ENCODE results near the gene TPSAB1. TPM values are rescaled to one million over a fixed set of nuclear protein-coding genes. Genes with fewer than 3 reads are reported as not detected.

The TPSAB1 gene
- total RNA-seq, 1 experiment from 2014 or later, result not detected

DNA sequence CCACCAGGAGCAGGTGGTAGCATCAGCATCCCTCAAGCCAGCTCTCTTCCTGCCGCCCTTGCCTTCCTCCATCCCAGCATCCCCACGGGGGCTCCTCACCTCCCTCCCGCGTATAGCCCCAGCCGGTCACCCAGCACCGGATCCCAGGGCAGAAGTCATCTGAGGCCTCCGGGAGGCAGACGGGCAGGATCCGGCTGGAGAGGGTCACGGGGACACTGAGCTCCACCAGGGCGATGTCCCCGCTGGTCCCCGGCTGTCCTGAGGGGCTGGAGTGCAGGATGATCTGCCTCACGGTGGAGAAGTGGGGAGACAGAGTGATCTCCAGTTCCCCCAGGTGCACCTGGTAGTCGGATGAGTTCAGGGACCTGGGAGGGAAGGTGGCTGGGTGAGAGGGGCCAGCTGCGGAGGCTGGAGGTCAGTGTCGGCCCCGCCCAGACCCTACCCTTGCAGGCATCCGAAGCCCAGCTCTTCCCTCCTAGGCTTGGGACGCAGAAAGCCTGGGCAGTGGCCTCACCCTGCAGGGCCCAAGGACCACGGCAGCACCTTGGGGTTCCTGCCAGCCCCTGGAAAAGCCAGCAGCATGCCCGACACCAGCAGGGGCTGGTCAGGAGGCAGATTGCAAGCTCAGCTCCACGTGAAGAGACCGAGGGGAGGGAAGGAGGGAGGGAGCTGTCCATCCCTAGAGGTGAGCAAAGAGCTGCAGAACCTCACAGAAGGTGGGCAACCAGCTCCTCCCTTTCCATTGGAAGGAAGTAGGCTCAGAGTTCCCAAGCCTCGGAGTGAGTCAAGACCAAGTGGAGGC lies 17.8 kb upstream of the TPSAB1 start:
- no peak overlapping the region for H3K4me3 Mint-ChIP-seq (ENCODE audit: unreplicated experiment)
- H3K27ac Mint-ChIP-seq (ENCODE audit: unreplicated experiment), result no peak overlapping the region
- H3K27me3 Mint-ChIP-seq (ENCODE audit: insufficient read depth, unreplicated experiment), result peaks cover 2% of the 10 kb centered on the region
- Histone ChIP-seq H3K4me1 (no peaks in the 10 kb centered on the region), H3K27me3 (replicated peaks; ENCODE audit: control insufficient read depth, insufficient read depth, low read length) (no peaks in the 10 kb centered on the region), H3K4me3 (ENCODE audit: low read depth, low read length) (no peak overlapping the region), H3K36me3 (ENCODE audit: control insufficient read depth, insufficient read depth, low read length) (no peaks in the 10 kb centered on the region), H3K9me3 (no peaks in the 10 kb centered on the region)
- no TSS peak for BruUV-seq (replicated peaks)
- DNase-seq, result no peak
- no peaks in the 10 kb centered on the region for H3K4me1 Mint-ChIP-seq (ENCODE audit: low read depth, unreplicated experiment)
- CTCF ChIA-PET, result no interaction called here
- TF ChIP-seq, protein P1, sequence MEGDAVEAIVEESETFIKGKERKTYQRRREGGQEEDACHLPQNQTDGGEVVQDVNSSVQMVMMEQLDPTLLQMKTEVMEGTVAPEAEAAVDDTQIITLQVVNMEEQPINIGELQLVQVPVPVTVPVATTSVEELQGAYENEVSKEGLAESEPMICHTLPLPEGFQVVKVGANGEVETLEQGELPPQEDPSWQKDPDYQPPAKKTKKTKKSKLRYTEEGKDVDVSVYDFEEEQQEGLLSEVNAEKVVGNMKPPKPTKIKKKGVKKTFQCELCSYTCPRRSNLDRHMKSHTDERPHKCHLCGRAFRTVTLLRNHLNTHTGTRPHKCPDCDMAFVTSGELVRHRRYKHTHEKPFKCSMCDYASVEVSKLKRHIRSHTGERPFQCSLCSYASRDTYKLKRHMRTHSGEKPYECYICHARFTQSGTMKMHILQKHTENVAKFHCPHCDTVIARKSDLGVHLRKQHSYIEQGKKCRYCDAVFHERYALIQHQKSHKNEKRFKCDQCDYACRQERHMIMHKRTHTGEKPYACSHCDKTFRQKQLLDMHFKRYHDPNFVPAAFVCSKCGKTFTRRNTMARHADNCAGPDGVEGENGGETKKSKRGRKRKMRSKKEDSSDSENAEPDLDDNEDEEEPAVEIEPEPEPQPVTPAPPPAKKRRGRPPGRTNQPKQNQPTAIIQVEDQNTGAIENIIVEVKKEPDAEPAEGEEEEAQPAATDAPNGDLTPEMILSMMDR (IDR thresholded peaks at IDR 0.05; ENCODE audit: insufficient read depth in 1 of 2, low read depth in 1 of 2, low read length in 1 of 2, severe bottlenecking in 1 of 2, unreplicated experiment in 1 of 2), result no peak
- POLR2A ChIA-PET, result no interaction called here
- H3K36me3 Mint-ChIP-seq (ENCODE audit: insufficient read depth, unreplicated experiment), result no peaks in the 10 kb centered on the region
- intact Hi-C loops (cut with micrococcal nuclease; ENCODE audit: unreplicated experiment), result no loop called here
- no peaks in the 10 kb centered on the region for H3K9me3 Mint-ChIP-seq (ENCODE audit: unreplicated experiment)

GRCh38 chr16:1223355-1224214 lies 16.9 kb upstream of the TPSAB1 start:
- Mint-ChIP-seq H3K4me1 (ENCODE audit: low read depth, unreplicated experiment) (no peaks in the 10 kb centered on the region), H3K36me3 (ENCODE audit: insufficient read depth, unreplicated experiment) (no peaks in the 10 kb centered on the region), H3K9me3 (ENCODE audit: unreplicated experiment) (no peaks in the 10 kb centered on the region), H3K4me3 (ENCODE audit: unreplicated experiment) (no peak overlapping the region), H3K27me3 (ENCODE audit: insufficient read depth, unreplicated experiment) (peaks cover 2% of the 10 kb centered on the region), H3K27ac (ENCODE audit: unreplicated experiment) (no peak overlapping the region)
- Histone ChIP-seq H3K36me3 (ENCODE audit: control insufficient read depth, insufficient read depth, low read length) (no peaks in the 10 kb centered on the region), H3K9me3 (no peaks in the 10 kb centered on the region), H3K27me3 (replicated peaks; ENCODE audit: control insufficient read depth, insufficient read depth, low read length) (no peaks in the 10 kb centered on the region), H3K4me3 (ENCODE audit: low read depth, low read length) (no peak overlapping the region), H3K4me1 (no peaks in the 10 kb centered on the region)
- intact Hi-C loops (cut with micrococcal nuclease; ENCODE audit: unreplicated experiment), result no loop called here
- no TSS peak for BruUV-seq (replicated peaks)
- CTCF ChIA-PET, result no interaction called here
- DNase-seq, result no peak
- TF ChIP-seq, protein P1 (IDR thresholded peaks at IDR 0.05; ENCODE audit: insufficient read depth in 1 of 2, low read depth in 1 of 2, low read length in 1 of 2, severe bottlenecking in 1 of 2, unreplicated experiment in 1 of 2), result no peak
- POLR2A ChIA-PET, result no interaction called here

GRCh38 chr16:1224558-1224957 lies 15.9 kb upstream of the TPSAB1 start:
- no peak overlapping the region for H3K4me3 ChIP-seq (ENCODE audit: low read depth, low read length)
- DNase-seq, result no peak
- intact Hi-C loops (cut with micrococcal nuclease; ENCODE audit: unreplicated experiment), result no loop called here
- Mint-ChIP-seq H3K36me3 (ENCODE audit: insufficient read depth, unreplicated experiment) (no peaks in the 10 kb centered on the region), H3K4me1 (ENCODE audit: low read depth, unreplicated experiment) (no peaks in the 10 kb centered on the region), H3K9me3 (ENCODE audit: unreplicated experiment) (no peaks in the 10 kb centered on the region), H3K27me3 (ENCODE audit: insufficient read depth, unreplicated experiment) (peaks cover 2% of the 10 kb centered on the region), H3K27ac (ENCODE audit: unreplicated experiment) (no peak overlapping the region), H3K4me3 (ENCODE audit: unreplicated experiment) (no peak overlapping the region)
- no peaks in the 10 kb centered on the region for H3K4me1 ChIP-seq
- ChIA-PET CTCF (interaction anchor here (0.5 kb wide), 1 partner anchor 10 kb away, joined by 3 read pairs; no protein-coding TSS in a partner anchor), POLR2A (no interaction called here)
- TF ChIP-seq, protein P1 (IDR thresholded peaks at IDR 0.05; ENCODE audit: insufficient read depth in 1 of 2, low read depth in 1 of 2, low read length in 1 of 2, severe bottlenecking in 1 of 2, unreplicated experiment in 1 of 2), result no peak
- no TSS peak for BruUV-seq (replicated peaks)
- no peaks in the 10 kb centered on the region for H3K36me3 ChIP-seq (ENCODE audit: control insufficient read depth, insufficient read depth, low read length)
- no peaks in the 10 kb centered on the region for H3K9me3 ChIP-seq
- H3K27me3 ChIP-seq (replicated peaks; ENCODE audit: control insufficient read depth, insufficient read depth, low read length), result no peaks in the 10 kb centered on the region

Measured in Caco-2 (cell line).